SU-DHL-6 (cell line): ENCODE data around the gene FAM83D.

Experiments used
- H2AFZ ChIP-seq: fragments of 200-600 bp; sonication (generic); 2 replicates; pipeline ENCODE4 v1.6.1; 2014; ENCODE audit warnings: low read depth, mild to moderate bottlenecking, moderate library complexity, mixed read lengths, antibody characterized with exemption, low read length; ENCODE audit not compliant: severe bottlenecking
- H3F3A ChIP-seq: fragments of 200-600 bp; shearing (Covaris generic); 2 replicates; pipeline ENCODE4 v1.6.0; 2016; ENCODE audit warnings: antibody characterized with exemption, mild to moderate bottlenecking; ENCODE audit not compliant: insufficient read depth
- H3K27ac ChIP-seq: fragments of 200-600 bp; sonication (generic); 2 replicates; pipeline ENCODE4 v1.5.1; 2016; ENCODE audit warnings: low read depth, mild to moderate bottlenecking, low read length, moderate library complexity, mixed read lengths
- H3K27me3 ChIP-seq: fragments of 200-600 bp; sonication (generic), shearing (Covaris generic); 2 replicates; pipeline ENCODE4 v1.6.0; 2014; ENCODE audit warnings: mild to moderate bottlenecking, low read length
- H3K36me3 ChIP-seq: fragments of 200-600 bp; sonication (generic); 2 replicates; pipeline ENCODE4 v1.6.1; 2014; ENCODE audit warnings: mild to moderate bottlenecking, low read length, mixed read lengths
- H3K4me2 ChIP-seq: fragments of 300-600, 200-600 bp; shearing (Covaris generic), sonication (generic); 2 replicates; pipeline ENCODE4 v1.6.0; 2014; ENCODE audit warnings: low read length, low read depth, mild to moderate bottlenecking; ENCODE audit not compliant: poor library complexity, severe bottlenecking
- H3K4me3 ChIP-seq: fragments of 200-600 bp; sonication (generic); 2 replicates; pipeline ENCODE4 v1.5.1; 2014; ENCODE audit warnings: antibody characterized with exemption, low read length, mild to moderate bottlenecking, mixed read lengths; ENCODE audit not compliant: insufficient read depth, poor library complexity, severe bottlenecking
- H3K79me2 ChIP-seq: fragments of 200-600 bp; sonication (generic); 2 replicates; pipeline ENCODE4 v1.6.1; 2014; ENCODE audit warnings: mild to moderate bottlenecking, low read length, moderate library complexity; ENCODE audit not compliant: insufficient read depth
- H3K9ac ChIP-seq: fragments of 200-600 bp; sonication (generic); 2 replicates; pipeline ENCODE4 v1.7.0; 2014; ENCODE audit warnings: mild to moderate bottlenecking, low read length
- H3K9me2 ChIP-seq: fragments of 200-600 bp; sonication (generic); replicated peaks from 2 replicates; pipeline ENCODE4 v1.6.1; 2014; ENCODE audit warnings: low read length; ENCODE audit not compliant: insufficient read depth
- H3K9me3 ChIP-seq: fragments of 200-600 bp; sonication (generic); 2 replicates; pipeline ENCODE4 v1.6.1; 2014; ENCODE audit warnings: low read length, mixed read lengths; ENCODE audit not compliant: insufficient read depth
- H4K20me1 ChIP-seq: fragments of 200-600 bp; sonication (generic); 2 replicates; pipeline ENCODE4 v1.6.1; 2014; ENCODE audit warnings: low read depth, mild to moderate bottlenecking, antibody characterized with exemption, low read length, moderate library complexity, mixed read lengths
- EZH2phosphoT487 ChIP-seq: fragments of 200-600 bp; sonication (generic), shearing (Covaris generic); conservative IDR thresholded peaks from 2 replicates; pipeline ENCODE4 v1.6.1; 2018; ENCODE audit warnings: mild to moderate bottlenecking, antibody characterized with exemption, low read length, moderate library complexity, mixed read lengths
- TF ChIP-seq, protein P1 (sequence below): fragments of 200-600 bp; sonication (generic); IDR thresholded peaks from one replicate; pipeline ENCODE4 v1.5.1; 2017; ENCODE audit warnings: antibody characterized with exemption, mild to moderate bottlenecking, low read length, moderate library complexity; ENCODE audit not compliant: insufficient read depth, poor library complexity, severe bottlenecking

Gene FAM83D

DNA sequence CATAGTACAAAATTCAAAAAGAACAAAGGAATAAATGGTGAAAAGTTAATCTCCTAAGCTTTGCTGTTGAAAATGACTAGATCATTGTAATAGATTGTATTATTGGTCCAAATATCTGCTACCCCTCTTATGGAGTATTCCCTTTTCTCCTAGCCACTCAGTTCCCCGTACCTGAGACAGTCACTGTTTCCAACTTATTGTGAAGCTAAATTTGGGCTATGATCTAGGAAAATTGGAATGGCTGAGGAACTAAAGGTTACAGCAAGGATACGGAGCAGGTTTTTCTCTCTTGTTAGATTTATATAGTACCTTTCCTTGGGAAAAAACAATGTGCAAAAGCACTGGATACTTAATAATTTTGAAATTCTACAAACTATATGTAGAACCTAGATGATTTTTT is 53.2 kb downstream of the FAM83D start:
- Histone ChIP-seq H3K9ac (no peak overlapping the region), H3K36me3 (peaks cover 3% of the 10 kb centered on the region; the same call in 1 of the 2 replicates)
- TF ChIP-seq, protein P1, sequence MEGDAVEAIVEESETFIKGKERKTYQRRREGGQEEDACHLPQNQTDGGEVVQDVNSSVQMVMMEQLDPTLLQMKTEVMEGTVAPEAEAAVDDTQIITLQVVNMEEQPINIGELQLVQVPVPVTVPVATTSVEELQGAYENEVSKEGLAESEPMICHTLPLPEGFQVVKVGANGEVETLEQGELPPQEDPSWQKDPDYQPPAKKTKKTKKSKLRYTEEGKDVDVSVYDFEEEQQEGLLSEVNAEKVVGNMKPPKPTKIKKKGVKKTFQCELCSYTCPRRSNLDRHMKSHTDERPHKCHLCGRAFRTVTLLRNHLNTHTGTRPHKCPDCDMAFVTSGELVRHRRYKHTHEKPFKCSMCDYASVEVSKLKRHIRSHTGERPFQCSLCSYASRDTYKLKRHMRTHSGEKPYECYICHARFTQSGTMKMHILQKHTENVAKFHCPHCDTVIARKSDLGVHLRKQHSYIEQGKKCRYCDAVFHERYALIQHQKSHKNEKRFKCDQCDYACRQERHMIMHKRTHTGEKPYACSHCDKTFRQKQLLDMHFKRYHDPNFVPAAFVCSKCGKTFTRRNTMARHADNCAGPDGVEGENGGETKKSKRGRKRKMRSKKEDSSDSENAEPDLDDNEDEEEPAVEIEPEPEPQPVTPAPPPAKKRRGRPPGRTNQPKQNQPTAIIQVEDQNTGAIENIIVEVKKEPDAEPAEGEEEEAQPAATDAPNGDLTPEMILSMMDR: no peak
- TF ChIP-seq EZH2phosphoT487: no peak

DNA sequence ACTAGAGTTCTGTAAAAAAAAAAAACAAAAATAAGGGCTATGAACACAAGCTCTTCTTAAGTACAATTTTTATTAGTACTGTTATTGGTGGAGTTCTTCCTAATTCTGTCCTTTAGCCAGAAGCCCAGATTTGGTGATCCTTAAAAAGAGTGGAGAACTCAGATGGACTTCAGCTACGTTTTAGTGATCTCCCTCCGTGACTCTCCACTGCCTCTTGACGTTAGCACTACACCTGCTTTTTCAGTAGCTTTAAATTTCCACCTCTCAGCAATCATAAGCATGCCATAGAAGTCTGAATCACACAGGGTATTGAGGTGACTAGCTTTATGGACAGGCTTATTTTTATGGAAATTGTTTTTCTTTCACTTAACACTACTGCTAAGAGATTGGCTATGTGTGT is 53.6 kb downstream of the FAM83D start:
- TF ChIP-seq, protein P1: no peak
- no peak for TF ChIP-seq EZH2phosphoT487
- H3K4me2 ChIP-seq: no peak overlapping the region
- no peak overlapping the region for H3K9ac ChIP-seq
- no peaks in the 10 kb centered on the region for H3F3A ChIP-seq
- H3K27me3 ChIP-seq: no peaks in the 10 kb centered on the region
- no peak overlapping the region for H3K4me3 ChIP-seq
- H3K36me3 ChIP-seq: peaks cover 7% of the 10 kb centered on the region; the same call in 1 of the 2 replicates
- H2AFZ ChIP-seq: no peak overlapping the region
- 0 out of 2 replicates have a peak, but pooled peaks cover 4% of the 10 kb centered on the region for H4K20me1 ChIP-seq
- H3K27ac ChIP-seq: no peak overlapping the region
- no peaks in the 10 kb centered on the region for H3K9me2 ChIP-seq
- H3K79me2 ChIP-seq: peaks cover 24% of the 10 kb centered on the region
- H3K9me3 ChIP-seq: no peaks in the 10 kb centered on the region

More for the DNA sequence above, 53.2 kb downstream of the FAM83D start:
- H2AFZ ChIP-seq: no peak overlapping the region
- 0 out of 2 replicates have a peak, but pooled peaks cover 4% of the 10 kb centered on the region for H4K20me1 ChIP-seq
- no peaks in the 10 kb centered on the region for H3F3A ChIP-seq
- no peaks in the 10 kb centered on the region for H3K27me3 ChIP-seq
- H3K27ac ChIP-seq: no peak overlapping the region
- no peaks in the 10 kb centered on the region for H3K9me3 ChIP-seq
- no peak overlapping the region for H3K4me2 ChIP-seq
- H3K4me3 ChIP-seq: no peak overlapping the region
- peaks cover 24% of the 10 kb centered on the region for H3K79me2 ChIP-seq
- H3K9me2 ChIP-seq: no peaks in the 10 kb centered on the region

DNA sequence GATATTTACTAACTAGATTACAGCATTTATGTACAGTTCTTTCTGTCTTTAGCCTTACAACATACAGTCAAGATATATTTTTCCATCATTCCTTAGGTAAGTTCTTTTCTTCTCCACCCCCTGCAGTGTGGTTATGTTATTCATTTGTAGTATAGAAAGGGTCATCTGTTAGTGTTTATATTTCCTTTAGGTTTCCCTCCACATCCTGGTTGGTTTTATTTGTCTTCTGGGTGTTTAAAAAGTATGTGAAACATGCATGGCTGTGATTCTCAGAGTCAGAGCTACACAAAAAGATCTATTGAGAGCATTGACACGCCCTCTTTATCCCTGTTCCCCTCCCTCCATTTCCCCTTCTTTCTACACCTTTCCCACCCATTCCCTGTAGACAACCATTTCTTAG is 56.1 kb downstream of the FAM83D start:
- no peak overlapping the region for H3K27ac ChIP-seq
- no peaks in the 10 kb centered on the region for H3K9me2 ChIP-seq
- H4K20me1 ChIP-seq: 0 out of 2 replicates have a peak, but pooled peaks cover 4% of the 10 kb centered on the region
- H3K36me3 ChIP-seq: 0 out of 2 replicates have a peak, but pooled peaks cover 4% of the 10 kb centered on the region
- H3K27me3 ChIP-seq: no peaks in the 10 kb centered on the region
- H3K79me2 ChIP-seq: peaks cover 20% of the 10 kb centered on the region
- no peaks in the 10 kb centered on the region for H3K9me3 ChIP-seq
- no peak overlapping the region for H2AFZ ChIP-seq
- TF ChIP-seq EZH2phosphoT487: no peak
- TF ChIP-seq, protein P1: no peak
- no peaks in the 10 kb centered on the region for H3F3A ChIP-seq
- no peak overlapping the region for H3K4me3 ChIP-seq
- H3K9ac ChIP-seq: no peak overlapping the region
- H3K4me2 ChIP-seq: no peak overlapping the region
